Measurements from ENCODE around the gene LPP.

- no peak for TF ChIP-seq POLR2A (IDR thresholded peaks at IDR 0.05)
- TF ChIP-seq CTCF (IDR thresholded peaks at IDR 0.05) = no peak
These were observed 149.9 kb downstream of the LPP start for GRCh38 chr3:188303823-188304222.

All from Peyer's patch (tissue), 4 donors.